ACHN (cell line): ENCODE measurements around the gene GALNT17.

Experiments used
- DNase-seq: peaks from one replicate; pipeline ENCODE4 v3.0.0-alpha.2; 2015
- in situ Hi-C: cut with HindIII; loops from 2 replicates; pipeline ENCODE4 v1.10.0; 2017; ENCODE audit warnings: low sequenced_read_pairs, low pct_ligation_motif_present, low pct_unique_long_range_greater_than_20kb

The GALNT17 gene

GRCh38 chr7:71652510-71652909 is 520.6 kb downstream of the GALNT17 start:
- no peak for DNase-seq
- in situ Hi-C loops: no loop called here

DNA sequence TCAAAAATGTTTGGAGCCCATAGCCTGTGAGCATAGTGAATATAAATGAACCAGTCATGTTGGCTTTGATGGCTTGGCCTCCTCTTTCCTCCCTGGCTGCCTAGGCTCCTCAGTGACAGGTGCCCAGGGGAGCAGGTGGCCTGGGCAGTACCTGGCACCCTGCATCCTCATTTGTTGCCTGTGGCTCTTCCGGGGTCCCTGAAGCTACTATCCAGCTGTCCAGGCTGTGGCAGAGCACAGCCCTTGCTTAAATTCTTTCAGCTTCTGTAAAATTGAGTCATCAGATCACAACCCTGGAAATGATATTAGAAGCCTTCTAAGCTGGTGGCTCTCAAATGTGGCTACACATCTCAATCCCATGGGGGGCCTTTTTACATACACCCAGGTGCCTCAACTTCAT is 525.4 kb downstream of the GALNT17 start:
- in situ Hi-C loops: no loop called here
- no peak for DNase-seq

DNA sequence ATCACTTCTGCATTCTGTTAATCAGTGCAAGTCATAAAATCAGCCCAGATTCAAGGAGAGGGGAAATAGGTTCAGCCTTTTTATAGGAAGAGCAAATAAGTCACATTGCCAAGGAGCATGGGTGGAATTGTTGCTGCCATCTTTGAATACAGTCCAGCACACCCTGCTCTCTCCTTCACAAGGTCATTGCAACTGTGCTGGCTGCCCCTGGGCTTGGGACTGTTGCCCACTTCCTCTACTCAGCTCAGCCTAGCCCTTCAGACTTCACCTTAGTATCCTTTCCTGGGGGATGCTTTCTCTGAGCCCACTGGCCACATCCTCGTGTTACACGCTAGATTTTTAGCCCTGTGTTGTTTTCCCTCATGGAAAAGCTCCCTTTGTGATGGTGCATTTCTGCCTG is 527.7 kb downstream of the GALNT17 start:
- no peak for DNase-seq
- in situ Hi-C loops: no loop called here

DNA sequence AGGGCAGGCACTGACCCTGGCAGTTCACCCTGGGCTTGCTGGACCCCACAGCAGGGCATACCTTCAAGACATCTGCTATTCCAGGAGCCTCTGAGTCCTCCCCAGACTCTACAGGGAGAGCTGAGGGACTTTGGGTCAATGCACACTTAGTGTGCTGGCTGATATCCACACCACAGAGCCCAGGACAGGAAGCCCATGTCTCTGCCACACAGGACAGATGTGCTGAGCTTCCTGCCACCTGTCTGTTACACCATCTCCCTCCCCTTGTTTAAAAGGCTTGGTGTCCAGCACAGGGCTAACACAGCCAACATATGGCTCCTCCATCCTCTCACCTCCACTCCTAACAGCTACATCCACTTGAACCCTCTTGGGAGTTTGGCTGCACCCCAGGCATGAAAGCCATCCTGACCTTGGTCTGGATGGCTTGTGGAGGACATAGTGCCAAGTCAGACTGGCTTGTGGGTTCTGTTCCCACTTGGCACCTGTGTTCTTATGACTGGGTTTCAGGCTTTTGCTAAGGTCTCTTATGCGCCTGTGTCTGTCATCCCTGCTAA is 529.8 kb downstream of the GALNT17 start:
- no peak for DNase-seq
- in situ Hi-C loops: no loop called here

- DNase-seq: no peak
- in situ Hi-C loops: no loop called here
Observed at GRCh38 chr7:71665716-71666115, 533.8 kb downstream of the GALNT17 start.

- in situ Hi-C loops: no loop called here
- DNase-seq: no peak
Observed at GRCh38 chr7:71668572-71668971, 536.6 kb downstream of the GALNT17 start.

DNA sequence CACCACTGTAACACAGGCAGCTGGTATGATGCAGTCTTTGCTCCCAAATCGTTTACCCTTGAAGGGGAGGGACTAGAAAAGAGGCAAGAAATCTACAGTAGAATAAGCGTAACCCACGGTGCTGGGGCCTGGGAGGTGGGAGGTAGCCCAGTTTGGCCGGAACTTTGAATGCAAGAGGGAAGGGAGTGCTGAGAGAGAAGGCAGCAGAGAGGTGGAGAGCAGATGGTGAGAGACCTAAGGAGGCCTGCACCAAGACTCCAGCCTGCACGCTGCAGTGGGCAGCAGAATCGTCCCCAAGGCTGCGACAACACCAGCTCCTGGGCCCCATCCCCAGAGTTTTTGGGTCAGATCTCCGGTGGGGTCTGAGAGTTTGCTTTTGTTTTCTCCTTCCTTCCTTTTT is 547.5 kb downstream of the GALNT17 start:
- no peak for DNase-seq
- in situ Hi-C loops: no loop called here

- in situ Hi-C loops: no loop called here
- no peak for DNase-seq
Observed at GRCh38 chr7:71682181-71682580, 550.2 kb downstream of the GALNT17 start.

- in situ Hi-C loops: no loop called here
- no peak for DNase-seq
Observed at GRCh38 chr7:71682841-71683781, 551.2 kb downstream of the GALNT17 start.

DNA sequence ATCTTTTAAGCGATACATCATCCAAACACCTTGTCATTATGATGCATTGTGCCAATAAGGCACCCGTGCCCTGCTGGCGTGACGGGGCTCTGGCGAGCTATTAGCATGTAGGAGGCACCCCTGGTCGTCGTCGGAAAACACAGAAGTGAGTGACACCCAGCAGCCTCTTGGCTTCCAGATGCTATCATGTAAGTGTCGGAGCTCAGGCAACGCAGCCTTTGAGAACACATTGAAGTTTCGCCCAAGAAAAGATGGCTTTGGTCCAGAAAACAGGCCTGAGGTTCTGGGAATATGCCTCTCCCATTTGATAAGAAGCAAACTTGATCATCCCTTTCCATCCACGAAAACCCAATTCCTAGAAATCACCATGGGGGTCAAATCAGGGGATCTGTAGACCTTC is 555.3 kb downstream of the GALNT17 start:
- no peak for DNase-seq
- in situ Hi-C loops: no loop called here

GRCh38 chr7:71687831-71688599 is 556.1 kb downstream of the GALNT17 start:
- no peak for DNase-seq
- in situ Hi-C loops: no loop called here

DNA sequence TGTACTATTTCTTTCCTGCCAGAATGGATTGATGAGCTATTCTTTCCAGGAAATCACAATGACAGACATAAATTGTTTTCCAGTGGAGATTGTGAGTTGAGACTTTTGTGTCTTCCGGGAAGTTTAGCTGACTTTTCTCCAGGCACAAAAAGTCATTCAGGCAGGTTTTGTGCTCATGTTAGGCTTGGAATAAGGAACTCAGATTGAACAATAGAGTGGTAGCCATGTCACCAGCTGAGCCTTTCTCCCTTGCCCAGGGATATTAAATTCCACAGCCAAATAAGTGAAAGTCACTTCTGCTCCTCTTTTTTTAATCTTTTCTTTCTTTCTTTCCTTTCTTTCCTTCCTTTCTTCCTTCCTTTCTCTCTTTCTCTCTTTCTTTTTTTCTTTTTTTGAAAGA is 559.6 kb downstream of the GALNT17 start:
- DNase-seq: no peak
- in situ Hi-C loops: no loop called here

- in situ Hi-C loops: no loop called here
- DNase-seq: no peak
Observed at GRCh38 chr7:71694665-71695064, 562.7 kb downstream of the GALNT17 start.

GRCh38 chr7:71695186-71695585 is 563.2 kb downstream of the GALNT17 start:
- in situ Hi-C loops: no loop called here

DNA sequence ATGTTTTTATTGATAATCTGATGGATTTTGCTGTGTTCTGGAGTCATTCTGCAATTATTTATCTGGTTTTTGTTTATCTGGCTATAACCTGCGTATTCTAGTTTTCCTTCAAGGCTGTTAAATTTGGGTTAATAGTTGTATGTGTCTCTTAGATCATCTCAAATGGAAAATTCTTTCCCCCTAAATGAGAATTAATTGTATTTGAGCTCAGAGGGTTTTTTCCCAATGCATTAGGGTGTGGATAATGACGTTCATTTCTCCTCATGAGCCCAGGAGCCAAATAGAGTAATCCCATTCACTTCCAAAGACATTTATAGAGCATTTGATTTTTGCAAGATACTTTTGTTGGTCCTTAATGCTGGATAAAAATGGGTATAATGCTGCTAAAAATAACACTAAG is 564.6 kb downstream of the GALNT17 start:
- in situ Hi-C loops: no loop called here
- DNase-seq: no peak

More at GRCh38 chr7:71695186-71695585, 563.2 kb downstream of the GALNT17 start:
- no peak for DNase-seq

DNA sequence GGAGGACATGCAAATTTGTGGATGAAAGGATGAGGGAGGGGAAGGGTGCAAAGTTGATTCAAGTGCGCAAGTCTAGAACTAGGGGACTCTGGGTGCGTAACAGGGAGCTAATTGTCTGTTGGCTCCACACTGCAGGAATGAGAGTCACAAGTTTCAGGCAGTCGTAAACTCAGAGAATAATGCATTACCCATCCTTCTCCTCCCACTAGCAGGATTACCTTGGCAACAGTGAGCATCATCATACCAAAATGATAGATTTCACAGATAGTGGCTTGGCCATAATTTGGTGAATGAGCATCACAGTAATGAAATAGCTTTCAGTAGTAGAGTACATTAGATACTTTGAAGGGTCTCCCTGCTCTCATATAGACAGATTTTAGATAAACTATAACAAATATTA is 565.5 kb downstream of the GALNT17 start:
- no peak for DNase-seq
- in situ Hi-C loops: no loop called here

DNA sequence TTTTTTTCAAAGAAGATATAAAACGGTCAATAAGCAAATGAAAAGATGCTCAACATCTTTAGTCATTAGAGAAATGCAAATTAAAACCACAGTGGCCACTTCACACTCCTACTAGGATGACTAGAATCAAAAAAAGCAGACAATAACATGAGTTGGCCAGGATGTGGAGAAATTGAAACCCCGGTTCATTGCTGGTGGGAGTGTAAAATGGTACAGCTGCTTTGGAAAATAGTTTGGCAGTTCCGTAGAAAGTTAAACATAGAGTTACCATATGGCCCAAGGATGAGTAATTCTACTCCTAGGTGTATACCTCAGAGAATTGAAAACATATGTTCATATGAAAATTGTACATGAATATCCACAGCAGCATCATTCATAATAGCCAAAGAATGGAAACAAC is 573.3 kb downstream of the GALNT17 start:
- no peak for DNase-seq
- in situ Hi-C loops: no loop called here

GRCh38 chr7:71705901-71706596 is 574.1 kb downstream of the GALNT17 start:
- DNase-seq: no peak
- in situ Hi-C loops: no loop called here

DNA sequence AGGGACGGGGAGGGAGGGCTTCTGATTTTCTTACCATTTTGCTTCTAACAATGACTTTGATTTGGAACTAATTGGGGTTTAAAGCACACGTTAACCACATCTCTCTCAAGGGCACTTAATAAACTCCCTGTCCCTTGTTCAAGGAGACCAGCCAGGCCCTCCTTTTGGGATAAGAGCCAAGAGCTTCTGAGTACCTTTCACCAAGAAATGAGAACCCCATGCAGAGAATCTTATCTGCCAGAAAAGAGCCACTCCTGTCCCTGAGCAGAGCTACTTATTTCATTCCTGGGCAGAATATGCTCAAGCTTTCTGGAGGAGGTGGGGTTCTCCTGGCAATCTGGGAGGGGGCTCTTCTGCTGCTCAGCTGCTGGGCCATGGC is 574.6 kb downstream of the GALNT17 start:
- in situ Hi-C loops: no loop called here
- no peak for DNase-seq
